Measurements from ENCODE around the gene ACTMAP. TPM values are rescaled to one million over a fixed set of nuclear protein-coding genes. Genes with fewer than 3 reads are reported as not detected.

ACTMAP gene
- polyA plus RNA-seq, 3 donors: 4.3 to 13.0 (median 8.5) TPM

DNA sequence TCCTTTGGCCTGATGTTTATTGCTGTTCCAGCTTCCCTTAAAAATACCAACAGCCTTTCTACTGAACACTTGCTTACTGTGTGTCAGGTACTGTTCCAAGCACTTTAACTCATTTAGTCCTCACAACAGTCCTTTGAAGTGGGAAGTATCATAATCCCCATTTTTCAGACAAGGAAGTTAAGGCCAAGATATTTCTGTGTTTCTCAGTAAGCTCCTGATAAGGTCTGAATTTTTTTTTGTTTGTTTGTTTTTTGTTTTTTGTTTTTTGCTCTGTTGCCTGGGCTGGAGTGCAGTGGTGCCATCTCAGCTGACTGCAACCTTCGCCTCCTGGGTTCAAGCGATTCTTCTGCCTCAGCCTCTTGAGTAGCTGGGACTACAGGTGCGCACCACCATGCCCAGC lies 8.2 kb upstream of the ACTMAP start:
- Mint-ChIP-seq H3K9me3 (no peaks in the 10 kb centered on the region), H3K4me3 (no peak overlapping the region), H3K27me3 (ENCODE audit: low read depth in 3 of 3) (peaks cover 0 to 2% (median 0%) of the 10 kb centered on the region in 3 donors), H3K27ac (peak overlapping the region in 3 of 7 donors; percentile 13 to 38 (median 27)), H3K36me3 (peaks cover 67 to 77% of the 10 kb centered on the region in 2 donors), H3K4me1 (peaks cover 30% of the 10 kb centered on the region)
- WGBS (ENCODE audit: insufficient coverage): 100% methylated on average over 3 of the region's 3 CpGs
- Histone ChIP-seq H2AFZ (ENCODE audit: insufficient read depth, low read depth, low read length, poor library complexity, severe bottlenecking) (no peak overlapping the region), H3K4me3 (replicated peaks in 1 of 3; ENCODE audit: low read depth in 2 of 3, low read length in 3 of 3) (no peak overlapping the region), H3K27me3 (ENCODE audit: control insufficient read depth in 2 of 2, insufficient read depth in 2 of 2, low read length in 2 of 2) (no peaks in the 10 kb centered on the region), H3K36me3 (replicated peaks in 1 of 2; ENCODE audit: control insufficient read depth in 1 of 2, insufficient read depth in 2 of 2, low read length in 2 of 2) (peaks cover 63 to 81% of the 10 kb centered on the region in 2 donors), H3K4me2 (replicated peaks; ENCODE audit: extremely low read depth, low read length, poor library complexity, severe bottlenecking) (no peak overlapping the region), H3K27ac (ENCODE audit: low read depth in 1 of 2, low read length in 2 of 2) (peak overlapping the region in 1 of 2 donors; percentile 37), H3K9me3 (replicated peaks in 1 of 2; ENCODE audit: control insufficient read depth in 1 of 2, insufficient read depth in 1 of 2, low read length in 2 of 2) (no peaks in the 10 kb centered on the region), H4K20me1 (ENCODE audit: insufficient read depth, low read length) (peaks cover 80% of the 10 kb centered on the region), H3K9ac (ENCODE audit: insufficient read depth, low read length, poor library complexity, severe bottlenecking) (no peak overlapping the region), H3K79me2 (ENCODE audit: insufficient read depth, low read length) (peaks cover 78% of the 10 kb centered on the region), H3K4me1 (ENCODE audit: control insufficient read depth in 1 of 2, insufficient read depth in 2 of 2, low read length in 2 of 2) (peaks cover 34 to 39% of the 10 kb centered on the region in 2 donors)
- TF ChIP-seq, protein P1, sequence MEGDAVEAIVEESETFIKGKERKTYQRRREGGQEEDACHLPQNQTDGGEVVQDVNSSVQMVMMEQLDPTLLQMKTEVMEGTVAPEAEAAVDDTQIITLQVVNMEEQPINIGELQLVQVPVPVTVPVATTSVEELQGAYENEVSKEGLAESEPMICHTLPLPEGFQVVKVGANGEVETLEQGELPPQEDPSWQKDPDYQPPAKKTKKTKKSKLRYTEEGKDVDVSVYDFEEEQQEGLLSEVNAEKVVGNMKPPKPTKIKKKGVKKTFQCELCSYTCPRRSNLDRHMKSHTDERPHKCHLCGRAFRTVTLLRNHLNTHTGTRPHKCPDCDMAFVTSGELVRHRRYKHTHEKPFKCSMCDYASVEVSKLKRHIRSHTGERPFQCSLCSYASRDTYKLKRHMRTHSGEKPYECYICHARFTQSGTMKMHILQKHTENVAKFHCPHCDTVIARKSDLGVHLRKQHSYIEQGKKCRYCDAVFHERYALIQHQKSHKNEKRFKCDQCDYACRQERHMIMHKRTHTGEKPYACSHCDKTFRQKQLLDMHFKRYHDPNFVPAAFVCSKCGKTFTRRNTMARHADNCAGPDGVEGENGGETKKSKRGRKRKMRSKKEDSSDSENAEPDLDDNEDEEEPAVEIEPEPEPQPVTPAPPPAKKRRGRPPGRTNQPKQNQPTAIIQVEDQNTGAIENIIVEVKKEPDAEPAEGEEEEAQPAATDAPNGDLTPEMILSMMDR (IDR thresholded peaks at IDR 0.05): no peak
- DNase-seq: no peak
- intact Hi-C loops (cut with micrococcal nuclease): loop anchor here in 1 of 2 donors (10.0 kb wide), 1 partner anchor 46 kb away; no protein-coding TSS in a partner anchor

DNA sequence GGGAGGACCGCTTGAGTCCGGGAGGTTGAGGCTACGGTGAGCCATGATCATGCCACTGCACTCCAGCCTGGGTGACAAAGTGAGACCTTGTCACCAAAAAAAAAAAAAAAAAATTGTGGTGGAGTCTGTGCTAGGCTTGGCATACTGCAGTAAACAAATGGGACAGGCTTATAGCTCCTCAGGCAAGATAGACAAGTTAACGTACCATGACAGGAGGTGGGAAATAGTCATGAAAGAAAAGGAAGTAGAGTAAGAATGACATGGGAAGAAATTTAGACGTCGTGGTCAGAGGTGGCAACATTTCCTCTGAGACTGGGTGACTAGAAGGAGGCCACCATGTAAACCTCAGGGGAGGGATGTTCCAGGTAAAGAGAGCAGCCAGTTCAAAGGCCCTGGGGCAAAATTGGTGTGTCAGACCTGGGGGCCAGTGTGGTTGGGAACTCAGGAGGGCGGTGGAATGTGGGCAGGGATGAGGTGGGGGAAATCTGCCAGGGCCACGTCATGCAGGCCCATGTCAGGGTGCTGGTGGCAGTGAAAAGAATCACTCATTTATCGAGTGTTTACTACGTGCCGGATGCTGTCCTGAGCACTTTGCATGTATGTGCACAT lies 6.3 kb upstream of the ACTMAP start:
- Histone ChIP-seq H2AFZ (ENCODE audit: insufficient read depth, low read depth, low read length, poor library complexity, severe bottlenecking) (no peak overlapping the region), H3K4me3 (replicated peaks in 1 of 3; ENCODE audit: low read depth in 2 of 3, low read length in 3 of 3) (peak overlapping the region in 1 of 3 experiments; percentile 14), H3K4me2 (replicated peaks; ENCODE audit: extremely low read depth, low read length, poor library complexity, severe bottlenecking) (peak overlapping the region; percentile 18), H3K9me3 (replicated peaks in 1 of 2; ENCODE audit: control insufficient read depth in 1 of 2, insufficient read depth in 1 of 2, low read length in 2 of 2) (no peaks in the 10 kb centered on the region), H3K79me2 (ENCODE audit: insufficient read depth, low read length) (peaks cover 82% of the 10 kb centered on the region), H4K20me1 (ENCODE audit: insufficient read depth, low read length) (peaks cover 61% of the 10 kb centered on the region), H3K9ac (ENCODE audit: insufficient read depth, low read length, poor library complexity, severe bottlenecking) (no peak overlapping the region), H3K36me3 (replicated peaks in 1 of 2; ENCODE audit: control insufficient read depth in 1 of 2, insufficient read depth in 2 of 2, low read length in 2 of 2) (peaks cover 45 to 62% of the 10 kb centered on the region in 2 donors), H3K27ac (ENCODE audit: low read depth in 1 of 2, low read length in 2 of 2) (peak overlapping the region in 1 of 2 donors; percentile 88), H3K4me1 (ENCODE audit: control insufficient read depth in 1 of 2, insufficient read depth in 2 of 2, low read length in 2 of 2) (peaks cover 50 to 56% of the 10 kb centered on the region in 2 donors), H3K27me3 (ENCODE audit: control insufficient read depth in 2 of 2, insufficient read depth in 2 of 2, low read length in 2 of 2) (no peaks in the 10 kb centered on the region)
- TF ChIP-seq, protein P1 (IDR thresholded peaks at IDR 0.05): no peak
- intact Hi-C loops (cut with micrococcal nuclease): loop anchor here in 1 of 2 donors (10.0 kb wide), 1 partner anchor 48 kb away; no protein-coding TSS in a partner anchor
- H3K9me3 Mint-ChIP-seq: no peaks in the 10 kb centered on the region
- peaks cover 52 to 63% of the 10 kb centered on the region in 2 donors for H3K36me3 Mint-ChIP-seq
- DNase-seq: peak; percentile 20 to 27 (median 22)
- H3K27me3 Mint-ChIP-seq (ENCODE audit: low read depth in 3 of 3): peaks cover 0 to 2% (median 0%) of the 10 kb centered on the region in 3 donors
- H3K4me3 Mint-ChIP-seq: no peak overlapping the region
- WGBS (ENCODE audit: insufficient coverage): 61% methylated on average over 7 of the region's 11 CpGs
- H3K4me1 Mint-ChIP-seq: peaks cover 45% of the 10 kb centered on the region
- peak overlapping the region; percentile 78 to 99 (median 89) for H3K27ac Mint-ChIP-seq

Measured in CD14-positive monocyte (primary cell).